Stimulated activated naive CD8-positive, alpha-beta T cell treated with anti-CD3 and anti-CD28 coated beads, Interleukin-15, amount 100 ng/mL, for 72 hours (primary cell): ENCODE measurements around the gene SLC25A45.

Experiments
- ATAC-seq: fragments of 150-1000 bp; cut with Tn5 transposase; 2 replicates; pipeline ENCODE4 v1.10.0; 2021; ENCODE audit warnings: mild to moderate bottlenecking, moderate library complexity
- DNase-seq, 2 donors: peaks; one replicate each; pipeline ENCODE4 v3.0.0; 2021 to 2022
- H3K27ac Mint-ChIP-seq, 2 donors: one replicate each; pipeline ENCODE4 v1.8.0; 2022; ENCODE audit warnings: mild to moderate bottlenecking in 2 of 2, mixed read lengths in 2 of 2, moderate library complexity in 2 of 2
- H3K27me3 Mint-ChIP-seq: one replicate; pipeline ENCODE4 v1.8.0; 2022; ENCODE audit warnings: mixed read lengths
- H3K4me1 Mint-ChIP-seq: one replicate; pipeline ENCODE4 v1.8.0; 2022; ENCODE audit warnings: mild to moderate bottlenecking, mixed read lengths
- H3K4me3 Mint-ChIP-seq, 2 donors: one replicate each; pipeline ENCODE4 v1.8.0; 2022; ENCODE audit warnings: mild to moderate bottlenecking in 2 of 2, mixed read lengths in 2 of 2, moderate library complexity in 1 of 2
- H3K9me3 Mint-ChIP-seq, 2 donors: one replicate each; pipeline ENCODE4 v1.8.0; 2022; ENCODE audit warnings: mixed read lengths in 2 of 2

SLC25A45 gene

GRCh38 chr11:65424205-65425104 is 42.0 kb upstream of the SLC25A45 start:
- DNase-seq (peak; percentile 86 to 88), ATAC-seq (peak; percentile 26)
- Mint-ChIP-seq H3K4me3 (peak overlapping the region; percentile 90 to 97), H3K27me3 (peaks cover 7% of the 10 kb centered on the region), H3K27ac (peak overlapping the region; percentile 99 to 100), H3K9me3 (peaks cover 0 to 10% of the 10 kb centered on the region in 2 donors), H3K4me1 (peaks cover 77% of the 10 kb centered on the region)

GRCh38 chr11:65423516-65424204 is 41.2 kb upstream of the SLC25A45 start:
- H3K27ac Mint-ChIP-seq, result peak overlapping the region; percentile 99 to 100
- peaks cover 7% of the 10 kb centered on the region for H3K27me3 Mint-ChIP-seq
- peaks cover 0 to 10% of the 10 kb centered on the region in 2 donors for H3K9me3 Mint-ChIP-seq
- peaks cover 78% of the 10 kb centered on the region for H3K4me1 Mint-ChIP-seq
- H3K4me3 Mint-ChIP-seq, result peak overlapping the region; percentile 90 to 97
- no peak for ATAC-seq
- DNase-seq, result peak; percentile 68 to 71

GRCh38 chr11:65422633-65423515 is 40.4 kb upstream of the SLC25A45 start, which contains the start of gene NEAT1:
NEAT1 (plus strand) TSS chr11:65422798.
- Mint-ChIP-seq H3K27ac (peak within 1 kb of the TSS; percentile 99 to 100), H3K4me3 (peak within 1 kb of the TSS; percentile 90 to 97), H3K9me3 (peaks cover 0 to 10% of the 10 kb centered on the region in 2 donors), H3K27me3 (peaks cover 7% of the 10 kb centered on the region), H3K4me1 (peaks cover 77% of the 10 kb centered on the region)
- DNase-seq (peak; percentile 97 to 98), ATAC-seq (peak; percentile 4)

- ATAC-seq (peak; percentile 7), DNase-seq (peak; percentile 98 to 99)
- H3K4me1 Mint-ChIP-seq, result peaks cover 77% of the 10 kb centered on the region
- peak overlapping the region; percentile 90 to 97 for H3K4me3 Mint-ChIP-seq
- H3K27ac Mint-ChIP-seq, result peak overlapping the region; percentile 99 to 100
- H3K27me3 Mint-ChIP-seq, result peaks cover 7% of the 10 kb centered on the region
- H3K9me3 Mint-ChIP-seq, result peaks cover 0 to 10% of the 10 kb centered on the region in 2 donors
These were observed 39.6 kb upstream of the SLC25A45 start for GRCh38 chr11:65421794-65422632.

GRCh38 chr11:65420979-65421793 is 38.7 kb upstream of the SLC25A45 start:
- Mint-ChIP-seq H3K27ac (peak overlapping the region; percentile 99 to 100), H3K27me3 (peaks cover 7% of the 10 kb centered on the region), H3K4me3 (peak overlapping the region; percentile 90 to 97), H3K9me3 (peaks cover 0 to 10% of the 10 kb centered on the region in 2 donors), H3K4me1 (peaks cover 77% of the 10 kb centered on the region)
- DNase-seq, result peak; percentile 90 to 94
- ATAC-seq, result peak; percentile 39

- no peak for DNase-seq
- H3K4me1 Mint-ChIP-seq, result peaks cover 80% of the 10 kb centered on the region
- ATAC-seq, result no peak
- peaks cover 0 to 10% of the 10 kb centered on the region in 2 donors for H3K9me3 Mint-ChIP-seq
- peak overlapping the region; percentile 90 to 97 for H3K4me3 Mint-ChIP-seq
- H3K27ac Mint-ChIP-seq, result peak overlapping the region; percentile 99 to 100
- H3K27me3 Mint-ChIP-seq, result peaks cover 7% of the 10 kb centered on the region
These were observed 38.1 kb upstream of the SLC25A45 start for GRCh38 chr11:65420506-65420905.

- H3K4me1 Mint-ChIP-seq, result peaks cover 81% of the 10 kb centered on the region
- H3K9me3 Mint-ChIP-seq, result peaks cover 0 to 10% of the 10 kb centered on the region in 2 donors
- no peak for ATAC-seq
- H3K27me3 Mint-ChIP-seq, result peaks cover 7% of the 10 kb centered on the region
- DNase-seq, result peak; percentile 56 to 69
- peak overlapping the region; percentile 90 to 97 for H3K4me3 Mint-ChIP-seq
- H3K27ac Mint-ChIP-seq, result peak overlapping the region; percentile 99 to 100
These were observed 37.5 kb upstream of the SLC25A45 start for GRCh38 chr11:65419772-65420481.

GRCh38 chr11:65419460-65419771 is 37.0 kb upstream of the SLC25A45 start:
- Mint-ChIP-seq H3K27me3 (peaks cover 7% of the 10 kb centered on the region), H3K4me1 (peaks cover 79% of the 10 kb centered on the region), H3K9me3 (peaks cover 0 to 10% of the 10 kb centered on the region in 2 donors), H3K27ac (peak overlapping the region; percentile 99 to 100), H3K4me3 (peak overlapping the region; percentile 90 to 97)
- DNase-seq, result no peak
- no peak for ATAC-seq

- peak; percentile 63 for ATAC-seq
- Mint-ChIP-seq H3K4me1 (peaks cover 73% of the 10 kb centered on the region), H3K9me3 (peaks cover 0 to 10% of the 10 kb centered on the region in 2 donors)
These were observed 36.4 kb upstream of the SLC25A45 start for GRCh38 chr11:65418681-65419459.

GRCh38 chr11:65418431-65418680 is 35.9 kb upstream of the SLC25A45 start:
- DNase-seq, result no peak
- H3K4me1 Mint-ChIP-seq, result peaks cover 68% of the 10 kb centered on the region
- peaks cover 0 to 10% of the 10 kb centered on the region in 2 donors for H3K9me3 Mint-ChIP-seq
- peaks cover 7% of the 10 kb centered on the region for H3K27me3 Mint-ChIP-seq
- peak overlapping the region; percentile 99 to 100 for H3K27ac Mint-ChIP-seq
- H3K4me3 Mint-ChIP-seq, result peak overlapping the region; percentile 90 to 97
- ATAC-seq, result peak; percentile 5

More at GRCh38 chr11:65418681-65419459, 36.4 kb upstream of the SLC25A45 start:
- DNase-seq, result peak; percentile 94 to 97
- H3K4me3 Mint-ChIP-seq, result peak overlapping the region; percentile 90 to 97
- H3K27ac Mint-ChIP-seq, result peak overlapping the region; percentile 99 to 100
- peaks cover 7% of the 10 kb centered on the region for H3K27me3 Mint-ChIP-seq

GRCh38 chr11:65417702-65418430 is 35.4 kb upstream of the SLC25A45 start:
- peaks cover 63% of the 10 kb centered on the region for H3K4me1 Mint-ChIP-seq

More at GRCh38 chr11:65417702-65418430, 35.4 kb upstream of the SLC25A45 start:
- Mint-ChIP-seq H3K27me3 (peaks cover 4% of the 10 kb centered on the region), H3K27ac (peak overlapping the region; percentile 92 to 97), H3K4me3 (peak overlapping the region; percentile 90 to 97), H3K9me3 (peaks cover 0 to 6% of the 10 kb centered on the region in 2 donors)
- peak; percentile 56 to 73 for DNase-seq
- peak; percentile 10 for ATAC-seq
